HepG2 (cell line): Measurements from ENCODE around the gene PRELID1. TPM values are rescaled to one million over a fixed set of nuclear protein-coding genes. Genes with fewer than 3 reads are reported as not detected.

Source experiments
- ATAC-seq: fragments of 200-7000 bp; cut with Tn5 transposase; 3 replicates; pipeline ENCODE4 v1.9.1; 2020; ENCODE audit warnings: mild to moderate bottlenecking, moderate library complexity
- BruUV-seq: library from RNA; stranded (reverse); fragments of 400-500 nt; replicated peaks from 2 replicates; lab custom pipeline; 2021; lab: Mats Ljungman, UMichigan
- CTCF ChIA-PET: fragments of 300-600 bp; formaldehyde crosslinking; extraction: SDS; loops from one replicate; lab custom pipeline; 2021; ENCODE audit warnings: low total read pairs, inconsistent platforms, low intra/inter-chr PET ratio; lab: Yijun Ruan, JAX
- POLR2A ChIA-PET: fragments of 350-600 bp; sonication (Branson Sonifier 250); formaldehyde crosslinking; loops from one replicate; lab custom pipeline; 2020; ENCODE audit warnings: antibody characterized with exemption, inconsistent platforms; lab: Yijun Ruan, JAX
- DNase-seq: peaks from one replicate; pipeline ENCODE4 v3.0.0-alpha.2; 2015; ENCODE audit warnings: low spot score
- FAIRE-seq: peaks from 3 replicates; lab custom pipeline; 2011; peaks lifted over from hg19 to GRCh38; lab: Jason Lieb, UNC
- H2AFZ ChIP-seq: one replicate; pipeline ENCODE4 v1.6.1; 2011; ENCODE audit warnings: low read length, inconsistent platforms
- H3K27ac ChIP-seq: fragments of 300-600 bp; 3 replicates; pipeline ENCODE4 v1.8.0; 2011; ENCODE audit warnings: mixed run types, mild to moderate bottlenecking, mixed read lengths, low read length, inconsistent platforms; ENCODE audit not compliant: insufficient read depth; ENCODE audit errors: extremely low read length
- H3K27me3 ChIP-seq, 2 experiments: fragments of 200-600 bp in 1 of 2; 2 replicates in 1 of 2; 3 replicates in 1 of 2; pipeline versions ENCODE4 v1.6.0 to v1.8.0; 2011; ENCODE audit warnings: low read length in 2 of 2, mild to moderate bottlenecking in 2 of 2, moderate library complexity in 2 of 2, inconsistent platforms in 1 of 2; ENCODE audit not compliant: insufficient read depth in 2 of 2, control insufficient read depth in 1 of 2
- H3K36me3 ChIP-seq, 2 experiments: fragments of 200-600 bp in 1 of 2; replicated peaks in 1 of 2; 2 replicates in 1 of 2; 3 replicates in 1 of 2; pipeline versions ENCODE4 v1.5.1 to v1.8.0; 2011; ENCODE audit warnings: low read length in 2 of 2, inconsistent platforms in 1 of 2; ENCODE audit not compliant: insufficient read depth in 2 of 2, control insufficient read depth in 1 of 2
- H3K4me1 ChIP-seq: 2 replicates; pipeline ENCODE4 v1.5.1; 2012; ENCODE audit warnings: low read length, inconsistent platforms; ENCODE audit not compliant: insufficient read depth
- H3K4me2 ChIP-seq: 2 replicates; pipeline ENCODE4 v1.6.0; 2011; ENCODE audit warnings: low read depth, low read length, inconsistent platforms
- H3K4me3 ChIP-seq, 3 experiments: fragments of 200-600 bp in 1 of 3; sonication (generic), shearing (Covaris generic) in 1 of 3; replicated peaks in 1 of 3; 2 replicates each; pipeline ENCODE4 v1.5.1; 2011 to 2016; ENCODE audit warnings: low read length in 3 of 3, inconsistent platforms in 2 of 3, low read depth in 2 of 3, mild to moderate bottlenecking in 2 of 3, control low read depth in 1 of 3, mixed read lengths in 1 of 3; ENCODE audit not compliant: insufficient read depth in 1 of 3
- H3K79me2 ChIP-seq: one replicate; pipeline ENCODE4 v1.6.1; 2011; ENCODE audit warnings: low read length, inconsistent platforms; ENCODE audit not compliant: insufficient read depth
- H3K9ac ChIP-seq: 2 replicates; pipeline ENCODE4 v1.6.0; 2011; ENCODE audit warnings: mild to moderate bottlenecking, low read depth, low read length, inconsistent platforms; ENCODE audit not compliant: insufficient read depth
- H3K9me3 ChIP-seq: 2 replicates; pipeline ENCODE4 v1.5.1; 2012; ENCODE audit warnings: mild to moderate bottlenecking, low read length
- H4K20me1 ChIP-seq: 2 replicates; pipeline ENCODE4 v1.6.0; 2011; ENCODE audit warnings: inconsistent platforms, mild to moderate bottlenecking, low read length, moderate library complexity; ENCODE audit not compliant: insufficient read depth
- AGO2 ChIP-seq: fragments of 200-400 bp; formaldehyde crosslinking; optimal IDR thresholded peaks from 2 replicates; pipeline ENCODE3; 2017; ENCODE audit warnings: mild to moderate bottlenecking, low read depth, low read length, moderate library complexity
- ARID4A ChIP-seq: sonication (generic); formaldehyde crosslinking; IDR thresholded peaks from 2 replicates; pipeline ENCODE4 v1.5.0; 2020; ENCODE audit warnings: mild to moderate bottlenecking, missing genetic modification reagents, borderline replicate concordance
- FOXP4 ChIP-seq: sonication (generic); formaldehyde crosslinking; IDR thresholded peaks from 2 replicates; pipeline ENCODE4 v1.4.0; 2020; ENCODE audit warnings: missing genetic modification reagents
- JUNB ChIP-seq: sonication (generic); formaldehyde crosslinking; IDR thresholded peaks from 2 replicates; pipeline ENCODE4 v1.8.0; 2022; ENCODE audit warnings: missing genetic modification reagents, mild to moderate bottlenecking, borderline replicate concordance
- KDM6A ChIP-seq: IDR thresholded peaks from 2 replicates; pipeline ENCODE4 v1.6.1; 2016; ENCODE audit warnings: low read depth
- MED1 ChIP-seq: sonication (generic); formaldehyde crosslinking; IDR thresholded peaks from 2 replicates; pipeline ENCODE4 v1.4.0; 2020; ENCODE audit warnings: missing genetic modification reagents
- MED13 ChIP-seq: sonication (generic); formaldehyde crosslinking; IDR thresholded peaks from 2 replicates; pipeline ENCODE4 v1.5.0; 2020; ENCODE audit warnings: missing genetic modification reagents
- NFE2L1 ChIP-seq: sonication (generic); formaldehyde crosslinking; IDR thresholded peaks from 2 replicates; pipeline ENCODE4 v1.4.0; 2020; ENCODE audit warnings: missing genetic modification reagents, mild to moderate bottlenecking, borderline replicate concordance
- TRIM22 ChIP-seq: fragments of 450-650 bp; IDR thresholded peaks from 2 replicates; pipeline ENCODE4 v1.6.1; 2017
- ZBTB46 ChIP-seq: sonication (generic); formaldehyde crosslinking; IDR thresholded peaks from 2 replicates; pipeline ENCODE4 v1.4.0; 2020; ENCODE audit warnings: mild to moderate bottlenecking, missing genetic modification reagents, borderline replicate concordance
- ZFP36 ChIP-seq: fragments of 150-350 bp; IDR thresholded peaks from 2 replicates; pipeline ENCODE4 v1.6.1; 2018; ENCODE audit warnings: borderline replicate concordance, low read length, low read depth; ENCODE audit not compliant: partially characterized antibody
- ZNF670 ChIP-seq: sonication (generic); formaldehyde crosslinking; IDR thresholded peaks from 2 replicates; pipeline ENCODE4 v1.8.0; 2022; ENCODE audit warnings: mild to moderate bottlenecking, missing genetic modification reagents, borderline replicate concordance
- ZNF691 ChIP-seq: sonication (generic); formaldehyde crosslinking; IDR thresholded peaks from 2 replicates; pipeline ENCODE4 v1.4.0; 2020; ENCODE audit warnings: missing genetic modification reagents, low read depth, mild to moderate bottlenecking, borderline replicate concordance
- WGBS: methylation state at CpG from one replicate; pipeline ENCODE4 v1.1.6; 2017; ENCODE audit warnings: low lambda C conversion rate; 5-methylcytosine and 5-hydroxymethylcytosine counted together
- in situ Hi-C: cut with HindIII; loops from 2 replicates; pipeline ENCODE4 v1.10.0; 2017; ENCODE audit warnings: low pct_unique_long_range_greater_than_20kb; ENCODE audit not compliant: extremely low pct_ligation_motif_present
- intact Hi-C: fragments of 100-400 bp; cut with micrococcal nuclease; formaldehyde crosslinking; loops from one replicate; pipeline ENCODE4 v1.10.0; 2022; ENCODE audit not compliant: unreplicated experiment
- polyA plus RNA-seq, 8 experiments: library from polyadenylated mRNA; depleted of rRNA in 3 of 8; stranded (reverse) in 7 of 8; unstranded in 1 of 8; fragments of >200 nt; fragmentation: Illumina TruSeq in 4 of 8; extraction: Trizol in 4 of 8; gene quantifications; 2 replicates each; pipeline versions ENCODE4 v1.2.1 to v1.2.3, GENCODE V29; 2011 to 2016; ENCODE audit warnings: low read depth in 4 of 8, missing spikeins in 1 of 8, mixed read lengths in 1 of 8; ENCODE audit not compliant: insufficient read depth in 1 of 8
- total RNA-seq, 5 experiments: library from RNA; depleted of rRNA; stranded (reverse); fragments of >200 nt; fragmentation: Illumina TruSeq; extraction: Trizol; gene quantifications; 2 replicates each; pipeline ENCODE4 v1.2.3, GENCODE V29; 2016; ENCODE audit warnings: low read depth in 1 of 5

Gene PRELID1
- total and polyA plus RNA-seq, 2 of the 13 experiments (the other 11 are each of a cell fraction or from before 2014, with no cell fraction given): 250 to 271 TPM

GRCh38 chr5:177310332-177310731 lies 6.7 kb downstream of the PRELID1 start:
- H3K9ac ChIP-seq: peak overlapping the region; percentile 84; the same call in 1 of the 2 replicates
- ATAC-seq: no peak
- no peak overlapping the region for H2AFZ ChIP-seq
- no TSS peak for BruUV-seq
- H3K36me3 ChIP-seq: peaks cover 7 to 27% of the 10 kb centered on the region in 2 experiments
- ChIA-PET POLR2A (interaction anchor here (0.6 to 4.0 kb wide), 9 partner anchors 44 to 223 kb away, joined by 3 to 30 read pairs (median 4); partner anchors contain the start of genes FGFR4 and PDLIM7), CTCF (interaction anchor here (1.2 to 1.6 kb wide), 3 partner anchors 8 to 145 kb away, joined by 3 to 9 read pairs (median 6); no protein-coding TSS in a partner anchor)
- H3K79me2 ChIP-seq: peaks cover 8% of the 10 kb centered on the region
- H3K4me3 ChIP-seq: peak overlapping the region in 2 of 3 experiments; percentile 75 to 79; a peak in 2 of 6 replicates
- no peaks in the 10 kb centered on the region for H3K9me3 ChIP-seq
- 96% methylated on average over 10 of the region's 13 CpGs for WGBS
- peaks cover 57% of the 10 kb centered on the region for H3K4me1 ChIP-seq
- peak overlapping the region; percentile 89 for H3K4me2 ChIP-seq
- intact Hi-C loops: loop anchor here (5.0 kb wide), 1 partner anchor 187 kb away; the partner anchor contains the start of gene PDLIM7
- in situ Hi-C loops: loop anchor here (5.0 kb wide), 2 partner anchors 52 to 137 kb away; partner anchors contain the start of gene PRR7
- no peaks in the 10 kb centered on the region for H3K27me3 ChIP-seq
- no peak overlapping the region for H3K27ac ChIP-seq
- peaks cover 12% of the 10 kb centered on the region for H4K20me1 ChIP-seq
- no peak for DNase-seq
- no peak for FAIRE-seq
- TF ChIP-seq JUNB (CRISPR knock-in tag) (no peak), FOXP4 (CRISPR knock-in tag) (no peak), ZFP36 (no peak), AGO2 (peak; percentile 37), ARID4A (CRISPR knock-in tag) (0 out of 2 replicates have a peak, but pooled peaks have one; percentile 12), MED13 (CRISPR knock-in tag) (no peak), ZNF670 (CRISPR knock-in tag) (no peak), TRIM22 (no peak), ZBTB46 (CRISPR knock-in tag) (no peak), MED1 (CRISPR knock-in tag) (no peak), NFE2L1 (CRISPR knock-in tag) (no peak), KDM6A (no peak), ZNF691 (no peak)
